ENCODE results near the gene RPAP3.
"Not testable (repeated sequence)": the region's sequence is repeated elsewhere in the genome, so short reads cannot be mapped to it uniquely, and the experiment has no call there.

Gene RPAP3

DNA sequence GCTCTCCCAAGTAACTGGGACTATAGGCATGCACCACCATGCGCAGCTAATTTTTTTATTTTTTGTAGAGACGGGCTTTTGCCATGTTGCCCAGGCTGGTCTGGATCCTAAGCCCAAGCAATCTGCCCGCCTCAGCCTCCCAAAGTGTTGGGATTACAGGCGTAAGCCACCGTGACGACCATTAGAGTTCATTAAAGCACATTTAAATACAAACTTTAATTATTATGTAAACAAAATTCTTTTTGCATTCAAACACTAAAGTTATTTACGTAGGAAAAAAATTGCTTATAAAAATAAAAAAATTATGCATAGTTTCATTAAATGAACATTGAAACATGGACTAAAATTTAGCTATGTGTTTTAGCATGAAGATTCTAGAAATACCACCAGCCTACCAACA is 7.2 kb downstream of the RPAP3 start:
- no peak overlapping the region for H3K4me3 ChIP-seq (ENCODE audit: low read length)
- TF ChIP-seq ZNF274 (IDR thresholded peaks at IDR 0.05; ENCODE audit: low read depth, low read length) = no peak

DNA sequence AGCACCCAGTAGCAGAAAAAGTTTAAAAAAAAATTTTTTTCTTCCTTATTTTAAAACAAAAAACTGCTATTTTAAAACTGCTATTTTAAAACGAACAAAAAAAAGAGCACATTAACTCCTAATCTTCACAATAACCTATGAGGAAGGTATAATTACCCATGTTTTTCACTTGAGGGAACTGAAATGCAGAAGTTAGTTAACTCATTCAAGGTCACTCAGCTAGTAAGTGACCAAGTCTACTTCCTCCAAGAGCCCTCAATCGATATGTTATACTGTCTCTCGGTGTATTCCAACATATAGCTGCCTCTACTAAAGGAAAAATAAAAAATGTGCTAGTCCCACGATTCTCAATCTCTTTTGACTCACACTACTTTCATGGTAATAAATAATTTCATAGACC is 7.8 kb downstream of the RPAP3 start:
- no peak for TF ChIP-seq ZNF274 (IDR thresholded peaks at IDR 0.05; ENCODE audit: low read depth, low read length)
- H3K4me3 ChIP-seq (ENCODE audit: low read length) = no peak overlapping the region

DNA sequence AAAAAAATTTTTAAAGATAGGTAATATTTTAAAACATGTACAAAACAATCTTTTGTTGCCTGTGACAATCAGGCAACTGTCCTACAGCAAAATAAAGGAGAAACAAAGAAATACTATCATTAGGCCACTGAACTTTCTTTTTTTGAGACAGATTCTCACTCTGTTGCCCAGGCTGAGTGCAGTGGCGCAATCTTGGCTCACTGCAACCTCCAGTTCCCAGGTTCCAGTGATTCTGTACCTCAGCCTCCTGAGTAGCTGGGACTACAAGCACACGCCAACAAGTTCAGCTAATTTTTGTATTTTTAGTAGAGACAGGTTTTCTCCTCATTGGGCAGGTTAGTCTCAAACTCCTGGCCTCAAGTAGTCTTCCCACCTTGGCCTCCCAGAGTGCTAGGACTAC is 16.6 kb downstream of the RPAP3 start:
- H3K4me3 ChIP-seq (ENCODE audit: low read length) = no peak overlapping the region
- no peak for TF ChIP-seq ZNF274 (IDR thresholded peaks at IDR 0.05; ENCODE audit: low read depth, low read length)

DNA sequence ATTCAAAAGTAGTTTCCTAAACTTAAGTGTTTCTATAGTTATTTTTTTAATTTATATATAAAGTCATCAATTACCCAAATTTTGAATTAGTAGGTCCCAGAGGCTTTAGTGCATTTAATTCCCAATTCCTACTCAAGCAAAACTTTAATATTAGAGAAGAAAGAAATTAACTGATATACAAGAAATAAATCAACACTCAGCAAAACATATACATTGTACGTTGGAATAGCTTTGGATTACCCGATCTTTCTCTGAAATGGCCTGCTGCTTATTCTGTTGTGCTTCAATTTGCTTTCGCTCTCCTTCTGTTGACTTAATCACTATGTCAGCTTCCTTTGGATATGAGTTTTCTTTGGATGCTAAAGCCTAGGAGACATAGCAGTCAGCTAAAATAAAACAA is 18.2 kb downstream of the RPAP3 start:
- H3K4me3 ChIP-seq (ENCODE audit: low read length) = no peak overlapping the region
- no peak for TF ChIP-seq ZNF274 (IDR thresholded peaks at IDR 0.05; ENCODE audit: low read depth, low read length)

DNA sequence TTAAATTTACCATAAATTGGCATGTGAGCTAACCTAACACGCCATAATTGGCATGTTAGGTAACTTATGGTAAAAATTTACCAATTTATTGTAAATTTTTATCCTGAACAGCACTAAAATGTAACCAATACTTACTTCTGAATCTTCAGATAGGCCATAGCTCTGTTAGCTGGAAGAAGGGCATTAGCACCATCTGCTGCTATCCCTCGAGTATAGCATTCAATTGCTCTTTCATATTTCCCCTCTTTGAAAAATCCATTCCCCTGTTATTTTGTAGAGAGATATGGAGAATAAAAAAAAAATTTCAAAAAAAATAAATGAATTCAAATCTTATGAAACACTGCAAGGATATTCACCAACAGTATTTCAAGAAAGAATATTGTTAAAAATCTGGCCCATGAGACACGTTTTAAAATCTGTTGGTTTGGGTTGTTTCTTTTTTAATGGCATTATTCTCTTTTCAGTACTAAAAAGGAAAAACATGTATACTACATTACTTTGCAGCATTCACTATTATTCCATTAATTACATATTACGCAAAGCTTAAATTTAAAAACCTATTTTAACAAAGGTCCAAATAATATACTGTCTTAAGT is 19.1 kb downstream of the RPAP3 start:
- TF ChIP-seq ZNF274 (IDR thresholded peaks at IDR 0.05; ENCODE audit: low read depth, low read length) = no peak
- H3K4me3 ChIP-seq (ENCODE audit: low read length) = no peak overlapping the region

DNA sequence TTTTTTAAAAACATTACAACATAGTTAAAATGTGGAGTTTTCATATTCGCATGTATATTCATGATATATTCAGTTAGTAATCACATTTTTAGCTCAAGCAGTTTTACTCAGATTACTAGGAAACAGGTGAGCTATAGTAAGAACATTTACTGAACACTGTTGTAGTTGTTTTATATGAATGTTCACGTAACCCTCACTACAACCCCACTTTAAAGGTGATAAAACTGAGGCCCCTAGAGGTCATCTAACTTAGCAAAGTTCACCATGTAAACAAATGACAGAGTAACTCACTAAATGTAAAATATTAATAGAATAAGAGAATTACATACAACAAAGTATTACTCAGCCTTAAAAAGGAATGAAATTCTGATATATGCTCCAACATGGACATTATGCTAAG is 26.0 kb downstream of the RPAP3 start:
- no peak for TF ChIP-seq ZNF274 (IDR thresholded peaks at IDR 0.05; ENCODE audit: low read depth, low read length)
- no peak overlapping the region for H3K4me3 ChIP-seq (ENCODE audit: low read length)

DNA sequence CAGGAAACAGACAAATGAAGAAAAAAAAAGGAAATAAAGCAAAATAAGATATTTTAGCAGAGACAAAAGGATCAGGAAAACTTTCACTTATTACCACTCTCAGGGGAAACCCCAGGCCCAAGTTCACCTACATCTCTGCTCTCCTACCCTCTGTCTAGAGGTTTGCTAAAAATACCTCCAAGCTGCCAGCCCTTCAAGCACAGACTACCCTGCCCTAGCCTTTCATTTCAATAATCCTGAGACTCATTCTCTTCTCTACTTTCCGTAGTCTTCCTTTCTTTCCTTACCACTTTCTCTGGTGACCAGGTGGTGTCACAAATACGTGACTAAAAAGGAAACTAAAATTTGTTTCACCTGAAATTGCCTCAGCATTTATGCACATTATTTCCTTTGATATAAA is 33.8 kb downstream of the RPAP3 start:
- no peak for TF ChIP-seq ZNF274 (IDR thresholded peaks at IDR 0.05; ENCODE audit: low read depth, low read length)
- no peak overlapping the region for H3K4me3 ChIP-seq (ENCODE audit: low read length)

DNA sequence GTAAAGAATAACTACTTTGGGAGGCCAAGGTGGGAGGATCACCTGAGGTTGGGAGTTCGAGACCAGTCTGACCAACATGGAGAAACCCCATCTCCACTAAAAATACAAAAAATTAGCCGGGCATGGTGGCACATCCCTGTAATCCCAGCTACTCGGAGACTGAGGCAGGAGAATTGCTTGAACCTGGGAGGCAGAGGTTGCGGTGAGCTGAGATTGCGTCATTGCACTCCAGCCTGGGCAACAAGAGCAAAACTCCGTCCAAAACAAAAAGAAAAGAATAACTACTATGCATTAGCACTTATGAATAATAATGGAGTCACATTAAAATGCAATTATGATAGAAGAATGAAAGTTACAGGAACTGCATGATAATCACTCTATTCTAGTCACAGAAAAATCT is 37.9 kb downstream of the RPAP3 start:
- not testable (repeated sequence) for H3K4me3 ChIP-seq (ENCODE audit: low read length)

DNA sequence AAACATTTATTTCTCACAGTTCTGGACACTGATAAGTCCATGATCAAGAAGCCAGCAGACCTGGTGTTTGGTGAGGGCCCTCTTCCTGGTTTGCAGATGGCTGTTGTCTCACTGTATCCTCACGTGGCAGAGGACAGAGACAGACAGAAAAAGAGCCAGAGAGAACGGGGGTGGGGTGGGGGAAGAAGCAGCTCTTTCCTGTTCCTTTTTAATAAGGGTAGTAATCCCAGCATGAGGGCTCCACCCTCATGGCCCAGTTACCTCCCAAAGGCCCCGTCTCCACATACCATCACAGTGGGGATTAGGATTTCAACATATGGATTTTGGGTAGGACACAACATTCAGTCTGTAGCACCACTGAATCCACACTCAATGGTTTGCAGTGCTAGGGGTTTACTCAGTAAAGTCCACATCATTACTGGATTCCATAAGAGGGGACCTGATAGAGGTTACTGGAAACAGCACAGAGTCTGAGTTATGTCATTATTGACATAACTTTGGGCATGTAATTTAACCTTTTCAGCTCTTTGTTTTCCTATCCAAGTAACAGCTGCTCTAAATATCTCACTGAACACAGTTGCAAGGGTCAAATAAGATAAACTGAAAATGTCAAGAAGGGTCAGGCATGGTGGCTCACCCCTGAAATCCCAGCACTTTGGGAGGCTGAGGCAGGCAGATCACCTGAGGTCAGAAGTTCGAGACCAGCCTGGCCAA is 53.2 kb downstream of the RPAP3 start:
- TF ChIP-seq ZNF274 (IDR thresholded peaks at IDR 0.05; ENCODE audit: low read depth, low read length) = no peak
- H3K4me3 ChIP-seq (ENCODE audit: low read length) = no peak overlapping the region

DNA sequence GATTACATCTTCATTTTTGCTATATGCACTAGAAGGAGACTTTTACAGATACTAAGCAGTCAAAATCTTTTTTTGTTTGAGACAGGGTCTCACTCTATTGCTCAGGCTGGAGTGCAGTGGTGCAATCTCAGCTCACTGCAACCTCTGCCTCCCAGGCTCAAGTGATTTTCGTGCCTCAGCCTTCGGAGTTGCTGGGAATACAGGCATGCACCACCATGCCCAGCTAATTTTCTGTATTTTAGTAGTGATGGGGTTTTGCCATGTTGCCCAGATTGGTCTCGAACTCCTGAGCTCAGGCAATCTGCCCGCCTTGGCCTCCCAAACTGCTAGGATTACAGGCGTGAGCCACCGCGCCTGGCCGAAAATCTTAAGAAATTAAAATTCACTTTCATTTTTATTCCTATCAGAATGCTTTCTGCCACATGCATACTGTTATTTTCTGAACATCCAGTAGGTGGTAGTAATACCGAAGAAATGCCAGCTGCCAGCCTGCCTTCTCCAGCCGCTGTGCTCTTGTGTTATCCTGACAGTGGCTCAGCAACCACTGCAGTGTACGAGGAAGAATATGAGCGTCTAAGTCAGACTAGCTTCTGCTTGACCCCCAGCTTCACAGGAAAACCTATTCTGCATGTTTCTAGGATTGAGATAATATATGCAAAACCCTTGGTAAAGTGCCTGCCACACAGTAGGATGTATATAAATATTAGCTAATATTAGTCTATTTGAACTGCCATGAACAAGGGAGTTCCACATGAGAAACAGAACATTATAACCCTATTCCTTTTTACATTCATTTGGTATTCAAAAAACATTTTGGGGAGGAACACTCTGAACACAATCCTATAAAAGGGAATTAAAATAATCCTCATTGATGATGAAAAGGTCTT is 54.2 kb downstream of the RPAP3 start:
- no peak overlapping the region for H3K4me3 ChIP-seq (ENCODE audit: low read length)
- TF ChIP-seq ZNF274 (IDR thresholded peaks at IDR 0.05; ENCODE audit: low read depth, low read length) = no peak

DNA sequence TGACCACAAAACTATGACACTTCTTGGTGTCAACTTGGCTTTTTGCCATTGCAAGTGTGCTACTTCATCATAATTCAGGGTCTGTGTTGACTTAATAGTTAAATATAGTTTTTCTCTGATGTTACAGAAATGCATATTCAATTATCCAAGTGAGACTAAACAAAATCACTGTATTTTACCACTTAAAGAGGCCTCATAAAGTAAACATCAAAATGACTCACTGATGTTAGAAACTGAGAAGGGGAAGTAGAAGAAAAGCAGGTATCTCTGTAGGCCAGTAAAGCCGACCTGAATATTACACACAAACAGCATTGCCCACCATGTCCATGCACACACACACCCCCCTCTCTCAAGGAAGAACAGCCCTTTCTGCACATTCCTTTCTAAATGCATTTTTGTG is 55.4 kb downstream of the RPAP3 start:
- H3K4me3 ChIP-seq (ENCODE audit: low read length) = no peak overlapping the region
- TF ChIP-seq ZNF274 (IDR thresholded peaks at IDR 0.05; ENCODE audit: low read depth, low read length) = no peak

DNA sequence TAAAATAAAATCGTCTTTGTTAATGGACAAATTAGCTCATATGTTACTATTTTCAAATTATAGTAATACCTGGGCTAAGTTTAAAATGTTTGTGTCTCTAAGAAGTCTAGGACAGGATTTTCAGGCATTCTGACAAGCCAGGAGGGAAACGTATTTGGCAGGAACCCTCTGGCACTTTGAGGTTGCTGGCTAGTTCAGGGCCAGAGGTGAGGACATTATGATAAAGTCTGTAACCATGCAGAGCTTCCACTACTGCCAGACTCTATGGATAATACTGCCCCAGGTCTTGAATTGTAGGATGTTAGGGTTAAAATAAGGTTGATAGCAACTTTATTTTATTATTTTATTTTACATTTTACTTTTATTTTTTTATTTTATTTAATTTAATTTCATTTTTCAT is 56.4 kb downstream of the RPAP3 start:
- no peak for TF ChIP-seq ZNF274 (IDR thresholded peaks at IDR 0.05; ENCODE audit: low read depth, low read length)
- H3K4me3 ChIP-seq (ENCODE audit: low read length) = no peak overlapping the region

DNA sequence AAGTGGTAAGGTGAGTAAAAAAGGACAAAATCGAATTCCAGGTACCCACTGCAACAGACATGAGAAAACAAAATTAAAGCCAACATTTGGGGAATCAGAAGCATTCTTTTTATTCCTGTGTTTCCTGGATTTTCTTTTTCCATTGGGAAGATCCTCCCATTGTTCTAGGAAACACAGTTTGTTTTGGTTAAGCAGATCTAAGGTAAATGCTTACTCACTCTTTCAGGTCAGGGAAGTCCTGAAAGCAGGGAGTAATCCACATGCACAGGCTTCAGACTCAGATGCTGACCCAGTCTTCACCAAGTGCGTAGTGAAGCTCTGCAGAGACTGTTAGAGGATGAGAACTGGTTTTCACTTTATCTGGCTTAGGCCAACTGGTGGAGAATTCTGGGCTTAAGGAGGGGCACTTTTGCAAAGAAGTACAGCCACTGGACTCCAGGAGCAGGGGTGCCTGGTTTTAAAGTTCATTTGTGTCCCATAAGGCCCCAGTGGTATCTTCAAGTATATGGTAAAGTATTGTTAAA is 57.7 kb downstream of the RPAP3 start:
- no peak for TF ChIP-seq ZNF274 (IDR thresholded peaks at IDR 0.05; ENCODE audit: low read depth, low read length)
- no peak overlapping the region for H3K4me3 ChIP-seq (ENCODE audit: low read length)

DNA sequence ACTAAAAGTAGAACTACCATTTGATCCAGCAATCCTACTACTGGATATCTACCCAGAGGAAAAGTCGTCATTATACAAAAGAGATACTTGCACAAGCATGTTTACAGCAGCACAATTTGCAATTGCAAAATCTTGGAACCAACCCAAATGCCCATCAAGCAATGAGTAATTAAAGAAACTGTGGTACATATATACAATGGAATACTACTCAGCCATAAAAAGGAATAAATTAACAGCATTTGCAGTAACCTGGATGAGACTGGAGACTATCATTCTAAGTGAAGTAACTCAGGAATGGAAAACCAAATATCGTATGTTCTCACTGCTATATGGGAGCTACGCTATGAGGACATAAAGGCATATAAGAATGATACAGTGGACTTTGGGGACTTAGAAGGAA is 63.5 kb downstream of the RPAP3 start:
- not testable (repeated sequence) for H3K4me3 ChIP-seq (ENCODE audit: low read length)

Measured in GM08714 (cell line).